Measurements from ENCODE around the gene HDDC2.
"Not testable (repeated sequence)": the region's sequence is repeated elsewhere in the genome, so short reads cannot be mapped to it uniquely, and the experiment has no call there.

The HDDC2 gene

DNA sequence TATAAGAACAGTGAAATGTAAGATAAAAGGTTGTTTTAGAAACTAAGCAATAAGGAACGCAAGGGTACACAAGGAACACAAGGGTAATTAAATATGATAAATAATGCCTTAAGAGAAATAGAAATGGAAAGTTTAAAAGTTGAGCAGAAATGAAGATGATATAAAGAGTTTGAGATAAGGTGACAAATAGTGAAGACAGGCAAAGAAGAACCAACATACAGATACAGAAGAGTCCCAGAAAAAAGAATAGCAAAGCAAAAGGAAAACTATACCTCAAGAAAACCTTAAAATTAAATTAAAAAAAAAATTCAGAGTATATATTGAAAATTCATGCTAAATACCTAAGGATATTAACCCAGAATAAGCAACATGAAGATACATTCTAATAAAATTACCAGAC, 16.4 kb downstream of the HDDC2 start:
- peak overlapping the region; percentile 10 for H3K4me3 ChIP-seq (ENCODE audit: low read length)

GRCh38 chr6:125282470-125282869, 19.3 kb downstream of the HDDC2 start:
- not testable (repeated sequence) for H3K27me3 ChIP-seq (replicated peaks; ENCODE audit: control insufficient read depth, insufficient read depth, low read length); H3K4me3 ChIP-seq (ENCODE audit: low read length); H3K9ac ChIP-seq (ENCODE audit: low read length); DNase-seq (ENCODE audit: low read depth); H3K4me1 ChIP-seq (ENCODE audit: control insufficient read depth, insufficient read depth, low read length)
- Histone ChIP-seq H3K36me3 (ENCODE audit: control insufficient read depth, insufficient read depth, low read length, severe bottlenecking) (peaks cover 44% of the 10 kb centered on the region), H3K9me3 (ENCODE audit: control insufficient read depth, low read length) (peaks cover 11% of the 10 kb centered on the region)

More for the DNA sequence above, 16.4 kb downstream of the HDDC2 start:
- Histone ChIP-seq H3K36me3 (ENCODE audit: control insufficient read depth, insufficient read depth, low read length, severe bottlenecking) (peaks cover 55% of the 10 kb centered on the region), H3K27me3 (replicated peaks; ENCODE audit: control insufficient read depth, insufficient read depth, low read length) (no peaks in the 10 kb centered on the region), H3K4me1 (ENCODE audit: control insufficient read depth, insufficient read depth, low read length) (no peaks in the 10 kb centered on the region), H3K9me3 (ENCODE audit: control insufficient read depth, low read length) (peaks cover 11% of the 10 kb centered on the region), H3K9ac (ENCODE audit: low read length) (no peak overlapping the region)
- no peak for DNase-seq (ENCODE audit: low read depth)

DNA sequence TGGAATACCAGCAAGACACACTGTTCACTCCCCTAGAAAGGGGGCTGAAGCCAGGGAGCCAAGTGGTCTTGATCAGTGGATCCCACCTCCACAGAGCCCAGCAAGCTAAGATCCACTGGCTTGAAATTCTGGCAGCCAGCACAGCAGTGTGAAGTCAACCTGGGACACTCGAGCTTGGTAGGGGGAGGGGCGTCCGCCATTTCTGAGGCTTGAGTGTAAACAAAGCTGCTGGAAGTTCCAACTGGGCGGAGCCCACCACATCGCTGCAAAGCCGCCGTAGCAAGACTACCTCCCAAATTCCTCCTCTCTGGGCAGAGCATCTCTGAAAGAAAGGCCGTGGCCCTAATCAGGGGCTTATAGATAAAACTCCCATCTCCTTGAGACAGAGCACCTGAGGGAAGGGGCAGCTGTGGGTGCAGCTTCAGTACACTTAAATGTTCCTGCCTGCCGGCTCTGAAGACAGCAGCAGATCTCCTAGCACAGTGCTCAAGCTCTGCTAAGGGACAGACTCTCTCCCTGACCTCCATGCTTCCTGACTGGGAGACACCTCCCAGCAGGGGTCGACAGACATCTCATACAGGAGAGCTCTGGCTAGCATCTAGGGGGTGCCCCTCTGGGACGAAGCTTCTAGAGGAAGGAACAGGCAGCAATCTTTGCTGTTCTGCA, 21.3 kb downstream of the HDDC2 start:
- not testable (repeated sequence) for H3K4me1 ChIP-seq (ENCODE audit: control insufficient read depth, insufficient read depth, low read length); H3K9ac ChIP-seq (ENCODE audit: low read length); H3K4me3 ChIP-seq (ENCODE audit: low read length); H3K9me3 ChIP-seq (ENCODE audit: control insufficient read depth, low read length); H3K27me3 ChIP-seq (replicated peaks; ENCODE audit: control insufficient read depth, insufficient read depth, low read length); DNase-seq (ENCODE audit: low read depth)
- H3K36me3 ChIP-seq (ENCODE audit: control insufficient read depth, insufficient read depth, low read length, severe bottlenecking) = peaks cover 40% of the 10 kb centered on the region

DNA sequence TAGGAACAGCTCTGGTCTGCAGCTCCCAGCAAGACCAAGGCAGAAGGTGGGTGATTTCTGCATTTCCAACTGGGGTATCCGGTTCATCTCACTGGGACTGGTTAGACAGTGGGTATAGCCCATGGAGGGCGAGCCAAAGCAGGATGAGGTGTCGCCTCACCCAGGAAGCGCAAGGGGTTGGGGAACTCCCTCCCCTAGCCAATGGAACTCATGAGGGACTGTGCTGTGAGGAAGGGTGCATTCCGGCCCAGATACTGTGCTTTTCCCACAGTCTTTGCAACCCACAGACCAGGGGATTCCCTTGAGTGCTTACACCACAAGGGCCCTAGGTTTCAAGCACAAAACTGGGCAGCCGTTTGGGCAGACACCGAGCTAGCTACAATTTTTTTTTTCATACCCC, 21.8 kb downstream of the HDDC2 start:
- no peak for DNase-seq (ENCODE audit: low read depth)
- H3K4me3 ChIP-seq (ENCODE audit: low read length) = no peak overlapping the region
- H3K9me3 ChIP-seq (ENCODE audit: control insufficient read depth, low read length) = peaks cover 4% of the 10 kb centered on the region
- no peaks in the 10 kb centered on the region for H3K4me1 ChIP-seq (ENCODE audit: control insufficient read depth, insufficient read depth, low read length)
- H3K36me3 ChIP-seq (ENCODE audit: control insufficient read depth, insufficient read depth, low read length, severe bottlenecking) = peaks cover 42% of the 10 kb centered on the region
- H3K27me3 ChIP-seq (replicated peaks; ENCODE audit: control insufficient read depth, insufficient read depth, low read length) = no peaks in the 10 kb centered on the region
- no peak overlapping the region for H3K9ac ChIP-seq (ENCODE audit: low read length)

- peaks cover 4% of the 10 kb centered on the region for H3K9me3 ChIP-seq (ENCODE audit: control insufficient read depth, low read length)
- DNase-seq (ENCODE audit: low read depth) = no peak
- no peaks in the 10 kb centered on the region for H3K27me3 ChIP-seq (replicated peaks; ENCODE audit: control insufficient read depth, insufficient read depth, low read length)
- no peak overlapping the region for H3K9ac ChIP-seq (ENCODE audit: low read length)
- H3K36me3 ChIP-seq (ENCODE audit: control insufficient read depth, insufficient read depth, low read length, severe bottlenecking) = peaks cover 58% of the 10 kb centered on the region
- no peak overlapping the region for H3K4me3 ChIP-seq (ENCODE audit: low read length)
- no peaks in the 10 kb centered on the region for H3K4me1 ChIP-seq (ENCODE audit: control insufficient read depth, insufficient read depth, low read length)
Observed at GRCh38 chr6:125277838-125278237, 23.9 kb downstream of the HDDC2 start.

- Histone ChIP-seq H3K27me3 (replicated peaks; ENCODE audit: control insufficient read depth, insufficient read depth, low read length) (no peaks in the 10 kb centered on the region), H3K36me3 (ENCODE audit: control insufficient read depth, insufficient read depth, low read length, severe bottlenecking) (peaks cover 62% of the 10 kb centered on the region), H3K9me3 (ENCODE audit: control insufficient read depth, low read length) (no peaks in the 10 kb centered on the region), H3K4me3 (ENCODE audit: low read length) (no peak overlapping the region), H3K4me1 (ENCODE audit: control insufficient read depth, insufficient read depth, low read length) (peaks cover 13% of the 10 kb centered on the region), H3K9ac (ENCODE audit: low read length) (no peak overlapping the region)
- no peak for DNase-seq (ENCODE audit: low read depth)
Observed at GRCh38 chr6:125275779-125276178, 26.0 kb downstream of the HDDC2 start.

- H3K36me3 ChIP-seq (ENCODE audit: control insufficient read depth, insufficient read depth, low read length, severe bottlenecking) = peaks cover 53% of the 10 kb centered on the region
- no peak for DNase-seq (ENCODE audit: low read depth)
- H3K9ac ChIP-seq (ENCODE audit: low read length) = no peak overlapping the region
Observed at GRCh38 chr6:125274935-125275334, 26.8 kb downstream of the HDDC2 start.

GRCh38 chr6:125273965-125274364, 27.8 kb downstream of the HDDC2 start:
- no peak overlapping the region for H3K4me3 ChIP-seq (ENCODE audit: low read length)
- H3K27me3 ChIP-seq (replicated peaks; ENCODE audit: control insufficient read depth, insufficient read depth, low read length) = no peaks in the 10 kb centered on the region
- H3K4me1 ChIP-seq (ENCODE audit: control insufficient read depth, insufficient read depth, low read length) = peaks cover 14% of the 10 kb centered on the region
- no peaks in the 10 kb centered on the region for H3K9me3 ChIP-seq (ENCODE audit: control insufficient read depth, low read length)
- H3K36me3 ChIP-seq (ENCODE audit: control insufficient read depth, insufficient read depth, low read length, severe bottlenecking) = peaks cover 50% of the 10 kb centered on the region
- no peak for DNase-seq (ENCODE audit: low read depth)
- no peak overlapping the region for H3K9ac ChIP-seq (ENCODE audit: low read length)

More at GRCh38 chr6:125274935-125275334, 26.8 kb downstream of the HDDC2 start:
- H3K4me1 ChIP-seq (ENCODE audit: control insufficient read depth, insufficient read depth, low read length) = peaks cover 14% of the 10 kb centered on the region
- H3K27me3 ChIP-seq (replicated peaks; ENCODE audit: control insufficient read depth, insufficient read depth, low read length) = no peaks in the 10 kb centered on the region
- no peaks in the 10 kb centered on the region for H3K9me3 ChIP-seq (ENCODE audit: control insufficient read depth, low read length)
- H3K4me3 ChIP-seq (ENCODE audit: low read length) = no peak overlapping the region

DNA sequence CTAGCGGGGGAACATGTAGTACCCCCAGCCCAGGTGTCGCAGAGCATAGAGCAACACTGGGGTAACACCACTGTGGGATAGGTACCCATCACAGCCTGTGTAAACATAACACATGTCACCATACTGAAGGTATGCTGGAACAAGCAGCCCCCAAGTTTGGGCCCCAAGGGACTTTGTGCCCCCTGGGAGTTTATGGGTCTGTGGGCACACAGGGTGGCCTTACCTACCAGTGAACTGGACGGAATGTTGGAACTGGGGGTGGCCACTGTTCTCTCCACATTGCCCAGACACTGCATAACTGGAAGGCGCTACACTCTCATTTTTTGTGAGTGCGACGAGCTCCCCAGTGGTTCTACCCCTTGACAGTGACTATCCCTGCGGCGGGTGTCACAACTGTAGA, 28.5 kb downstream of the HDDC2 start:
- Histone ChIP-seq H3K27me3 (replicated peaks; ENCODE audit: control insufficient read depth, insufficient read depth, low read length) (no peaks in the 10 kb centered on the region), H3K4me1 (ENCODE audit: control insufficient read depth, insufficient read depth, low read length) (peaks cover 14% of the 10 kb centered on the region), H3K36me3 (ENCODE audit: control insufficient read depth, insufficient read depth, low read length, severe bottlenecking) (peaks cover 50% of the 10 kb centered on the region), H3K9ac (ENCODE audit: low read length) (no peak overlapping the region), H3K4me3 (ENCODE audit: low read length) (no peak overlapping the region), H3K9me3 (ENCODE audit: control insufficient read depth, low read length) (no peaks in the 10 kb centered on the region)
- DNase-seq (ENCODE audit: low read depth) = no peak

DNA sequence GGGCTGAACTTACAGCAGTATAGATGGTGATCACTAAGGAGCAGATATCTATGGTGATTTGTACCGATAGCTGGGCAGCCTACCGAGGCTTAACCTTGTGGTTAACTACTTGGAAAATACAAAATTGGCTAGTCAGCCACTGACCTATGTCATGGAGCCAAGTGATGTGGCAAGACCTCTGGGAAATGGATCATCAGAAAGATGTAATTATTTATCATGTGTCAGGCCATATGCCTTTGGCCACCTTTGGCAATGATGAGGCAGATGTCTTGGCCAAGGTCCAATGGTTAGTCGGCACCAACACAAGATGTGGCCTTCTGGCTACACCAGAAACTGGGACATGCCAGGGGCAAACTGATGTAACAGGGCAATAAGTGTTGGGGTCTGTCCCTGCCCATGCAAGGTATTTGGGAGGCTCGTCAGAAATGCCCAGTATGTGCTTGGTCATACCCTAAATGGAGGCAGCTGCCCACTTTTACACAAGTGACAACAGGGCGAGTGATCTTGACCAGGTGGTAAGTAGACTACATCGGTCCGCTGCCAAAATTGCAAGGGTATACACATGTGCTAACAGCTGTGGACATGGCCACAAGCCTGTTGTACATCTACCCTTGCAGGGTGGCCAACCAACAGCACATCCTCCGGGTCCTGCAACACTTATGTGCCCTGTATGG, 30.1 kb downstream of the HDDC2 start:
- no peak for DNase-seq (ENCODE audit: low read depth)

GRCh38 chr6:125270380-125270779, 31.4 kb downstream of the HDDC2 start:
- Histone ChIP-seq H3K9ac (ENCODE audit: low read length) (no peak overlapping the region), H3K4me1 (ENCODE audit: control insufficient read depth, insufficient read depth, low read length) (peaks cover 14% of the 10 kb centered on the region), H3K27me3 (replicated peaks; ENCODE audit: control insufficient read depth, insufficient read depth, low read length) (no peaks in the 10 kb centered on the region), H3K36me3 (ENCODE audit: control insufficient read depth, insufficient read depth, low read length, severe bottlenecking) (peaks cover 33% of the 10 kb centered on the region), H3K9me3 (ENCODE audit: control insufficient read depth, low read length) (no peaks in the 10 kb centered on the region), H3K4me3 (ENCODE audit: low read length) (no peak overlapping the region)
- no peak for DNase-seq (ENCODE audit: low read depth)

More for the DNA sequence above, 30.1 kb downstream of the HDDC2 start:
- Histone ChIP-seq H3K4me3 (ENCODE audit: low read length) (no peak overlapping the region), H3K36me3 (ENCODE audit: control insufficient read depth, insufficient read depth, low read length, severe bottlenecking) (peaks cover 43% of the 10 kb centered on the region), H3K27me3 (replicated peaks; ENCODE audit: control insufficient read depth, insufficient read depth, low read length) (no peaks in the 10 kb centered on the region), H3K4me1 (ENCODE audit: control insufficient read depth, insufficient read depth, low read length) (peaks cover 14% of the 10 kb centered on the region), H3K9me3 (ENCODE audit: control insufficient read depth, low read length) (no peaks in the 10 kb centered on the region), H3K9ac (ENCODE audit: low read length) (no peak overlapping the region)
